Neural progenitor cell (in vitro differentiated cells): ENCODE measurements around the gene LMF1.

ENCODE experiments used
- CTCF ChIP-seq: fragments of 200-600 bp; sonication (generic); IDR thresholded peaks from 2 replicates; pipeline ENCODE4 v1.5.1; 2017; ENCODE audit warnings: antibody characterized with exemption, mild to moderate bottlenecking
- EZH2 ChIP-seq: fragments of 200-600 bp; sonication (generic); IDR thresholded peaks from 2 replicates; pipeline ENCODE4 v1.6.1; 2017; ENCODE audit warnings: antibody characterized with exemption, mild to moderate bottlenecking, moderate library complexity

- TF ChIP-seq CTCF: no peak
- TF ChIP-seq EZH2: no peak
Measured at GRCh38 chr16:819336-820043, 151.3 kb downstream of the LMF1 start.
